Measurements from ENCODE around the gene TMCO6. TPM values are rescaled to one million over a fixed set of nuclear protein-coding genes. Genes with fewer than 3 reads are reported as not detected.

TMCO6 gene
- total and polyA plus RNA-seq, 2 experiments from 2014 or later: 18.7 to 19.9 TPM

DNA sequence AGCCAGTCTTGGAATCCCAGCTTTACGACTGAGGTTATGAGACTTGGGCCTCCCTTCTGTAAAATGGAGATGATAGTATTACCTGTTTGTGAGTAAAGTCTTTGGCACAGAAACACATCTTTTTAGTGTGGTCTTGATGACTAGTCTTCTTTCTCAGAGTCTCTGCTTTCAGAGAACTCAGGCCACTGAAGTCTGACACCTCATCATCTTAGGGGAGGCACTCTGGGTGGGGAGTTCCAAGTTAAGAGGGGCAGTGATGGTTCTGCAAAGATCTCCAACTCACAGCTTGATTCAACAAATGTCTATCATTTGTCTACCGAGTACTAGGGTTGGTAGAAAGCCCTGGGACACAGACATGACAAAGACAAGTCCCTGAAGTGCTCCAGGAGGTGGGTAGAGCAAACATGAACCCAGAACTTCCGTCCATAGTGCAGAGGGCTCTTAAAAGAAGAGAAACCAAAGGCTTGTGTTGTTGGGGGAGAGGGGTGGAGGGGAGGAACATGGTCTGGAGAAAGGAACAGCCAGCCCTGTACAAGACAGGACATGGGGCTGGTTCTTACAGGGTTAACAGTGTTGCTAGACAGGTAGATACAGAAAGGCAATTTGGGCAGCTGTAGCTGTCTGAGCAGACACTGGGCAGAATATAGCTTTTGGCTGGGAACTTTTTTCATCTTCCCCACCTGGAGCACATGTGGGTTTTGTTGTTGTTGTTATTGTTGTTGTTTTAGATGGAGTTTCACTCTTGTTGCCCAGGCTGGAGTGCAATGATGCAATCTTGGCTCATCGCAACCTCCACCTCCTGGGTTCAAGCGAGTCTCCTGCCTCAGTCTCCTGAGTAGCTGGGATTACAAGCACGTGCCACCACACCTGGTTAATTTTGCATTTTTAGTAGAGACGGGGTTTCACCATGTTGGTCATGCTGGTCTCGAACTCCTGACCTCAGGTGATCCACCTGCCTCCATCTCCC is 3.7 kb upstream of the TMCO6 start:
- H3K79me2 ChIP-seq (replicated peaks; ENCODE audit: insufficient read depth): peaks cover 7% of the 10 kb centered on the region
- H3K4me2 ChIP-seq: no peak overlapping the region
- no peak overlapping the region for H3K4me3 Mint-ChIP-seq
- no peaks in the 10 kb centered on the region for H3F3A ChIP-seq (replicated peaks; ENCODE audit: low read depth)
- no peak overlapping the region for H2AFZ ChIP-seq
- 0 out of 3 replicates have a peak, but pooled peaks cover 3% of the 10 kb centered on the region for H3K36me3 Mint-ChIP-seq (ENCODE audit: low read depth)
- H3K4me1 ChIP-seq (ENCODE audit: insufficient read depth): peaks cover 13% of the 10 kb centered on the region
- H3K27me3 Mint-ChIP-seq (ENCODE audit: insufficient read depth, low read depth, poor library complexity): peaks cover 24% of the 10 kb centered on the region
- 0 out of 2 replicates have a peak, but pooled peaks cover 3% of the 10 kb centered on the region for H3K9me2 ChIP-seq (ENCODE audit: insufficient read depth)
- no peak for ATAC-seq
- peaks cover 37% of the 10 kb centered on the region for H3K27me3 ChIP-seq (ENCODE audit: insufficient read depth)
- H3K4me1 Mint-ChIP-seq: peaks cover 11% of the 10 kb centered on the region
- no peak overlapping the region for H3K27ac Mint-ChIP-seq
- peaks cover 17% of the 10 kb centered on the region for H3K9me3 Mint-ChIP-seq
- no peak overlapping the region for H3K27ac ChIP-seq (ENCODE audit: low read depth)
- H4K20me1 ChIP-seq (replicated peaks; ENCODE audit: insufficient read depth): no peaks in the 10 kb centered on the region
- no peak for DNase-seq (ENCODE audit: low spot score)
- TF ChIP-seq, protein P1, sequence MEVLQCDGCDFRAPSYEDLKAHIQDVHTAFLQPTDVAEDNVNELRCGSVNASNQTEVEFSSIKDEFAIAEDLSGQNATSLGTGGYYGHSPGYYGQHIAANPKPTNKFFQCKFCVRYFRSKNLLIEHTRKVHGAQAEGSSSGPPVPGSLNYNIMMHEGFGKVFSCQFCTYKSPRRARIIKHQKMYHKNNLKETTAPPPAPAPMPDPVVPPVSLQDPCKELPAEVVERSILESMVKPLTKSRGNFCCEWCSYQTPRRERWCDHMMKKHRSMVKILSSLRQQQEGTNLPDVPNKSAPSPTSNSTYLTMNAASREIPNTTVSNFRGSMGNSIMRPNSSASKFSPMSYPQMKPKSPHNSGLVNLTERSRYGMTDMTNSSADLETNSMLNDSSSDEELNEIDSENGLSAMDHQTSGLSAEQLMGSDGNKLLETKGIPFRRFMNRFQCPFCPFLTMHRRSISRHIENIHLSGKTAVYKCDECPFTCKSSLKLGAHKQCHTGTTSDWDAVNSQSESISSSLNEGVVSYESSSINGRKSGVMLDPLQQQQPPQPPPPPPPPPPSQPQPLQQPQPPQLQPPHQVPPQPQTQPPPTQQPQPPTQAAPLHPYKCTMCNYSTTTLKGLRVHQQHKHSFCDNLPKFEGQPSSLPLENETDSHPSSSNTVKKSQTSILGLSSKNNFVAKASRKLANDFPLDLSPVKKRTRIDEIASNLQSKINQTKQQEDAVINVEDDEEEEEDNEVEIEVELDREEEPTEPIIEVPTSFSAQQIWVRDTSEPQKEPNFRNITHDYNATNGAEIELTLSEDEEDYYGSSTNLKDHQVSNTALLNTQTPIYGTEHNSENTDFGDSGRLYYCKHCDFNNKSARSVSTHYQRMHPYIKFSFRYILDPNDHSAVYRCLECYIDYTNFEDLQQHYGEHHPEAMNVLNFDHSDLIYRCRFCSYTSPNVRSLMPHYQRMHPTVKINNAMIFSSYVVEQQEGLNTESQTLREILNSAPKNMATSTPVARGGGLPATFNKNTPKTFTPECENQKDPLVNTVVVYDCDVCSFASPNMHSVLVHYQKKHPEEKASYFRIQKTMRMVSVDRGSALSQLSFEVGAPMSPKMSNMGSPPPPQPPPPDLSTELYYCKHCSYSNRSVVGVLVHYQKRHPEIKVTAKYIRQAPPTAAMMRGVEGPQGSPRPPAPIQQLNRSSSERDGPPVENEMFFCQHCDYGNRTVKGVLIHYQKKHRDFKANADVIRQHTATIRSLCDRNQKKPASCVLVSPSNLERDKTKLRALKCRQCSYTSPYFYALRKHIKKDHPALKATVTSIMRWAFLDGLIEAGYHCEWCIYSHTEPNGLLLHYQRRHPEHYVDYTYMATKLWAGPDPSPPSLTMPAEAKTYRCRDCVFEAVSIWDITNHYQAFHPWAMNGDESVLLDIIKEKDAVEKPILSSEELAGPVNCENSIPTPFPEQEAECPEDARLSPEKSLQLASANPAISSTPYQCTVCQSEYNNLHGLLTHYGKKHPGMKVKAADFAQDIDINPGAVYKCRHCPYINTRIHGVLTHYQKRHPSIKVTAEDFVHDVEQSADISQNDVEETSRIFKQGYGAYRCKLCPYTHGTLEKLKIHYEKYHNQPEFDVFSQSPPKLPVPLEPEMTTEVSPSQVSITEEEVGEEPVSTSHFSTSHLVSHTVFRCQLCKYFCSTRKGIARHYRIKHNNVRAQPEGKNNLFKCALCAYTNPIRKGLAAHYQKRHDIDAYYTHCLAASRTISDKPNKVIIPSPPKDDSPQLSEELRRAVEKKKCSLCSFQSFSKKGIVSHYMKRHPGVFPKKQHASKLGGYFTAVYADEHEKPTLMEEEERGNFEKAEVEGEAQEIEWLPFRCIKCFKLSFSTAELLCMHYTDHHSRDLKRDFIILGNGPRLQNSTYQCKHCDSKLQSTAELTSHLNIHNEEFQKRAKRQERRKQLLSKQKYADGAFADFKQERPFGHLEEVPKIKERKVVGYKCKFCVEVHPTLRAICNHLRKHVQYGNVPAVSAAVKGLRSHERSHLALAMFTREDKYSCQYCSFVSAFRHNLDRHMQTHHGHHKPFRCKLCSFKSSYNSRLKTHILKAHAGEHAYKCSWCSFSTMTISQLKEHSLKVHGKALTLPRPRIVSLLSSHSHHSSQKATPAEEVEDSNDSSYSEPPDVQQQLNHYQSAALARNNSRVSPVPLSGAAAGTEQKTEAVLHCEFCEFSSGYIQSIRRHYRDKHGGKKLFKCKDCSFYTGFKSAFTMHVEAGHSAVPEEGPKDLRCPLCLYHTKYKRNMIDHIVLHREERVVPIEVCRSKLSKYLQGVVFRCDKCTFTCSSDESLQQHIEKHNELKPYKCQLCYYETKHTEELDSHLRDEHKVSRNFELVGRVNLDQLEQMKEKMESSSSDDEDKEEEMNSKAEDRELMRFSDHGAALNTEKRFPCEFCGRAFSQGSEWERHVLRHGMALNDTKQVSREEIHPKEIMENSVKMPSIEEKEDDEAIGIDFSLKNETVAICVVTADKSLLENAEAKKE (CRISPR knock-in tag; IDR thresholded peaks at IDR 0.05): no peak
- TF ChIP-seq EZH2 (IDR thresholded peaks at IDR 0.05; ENCODE audit: low read depth, unreplicated experiment) (no peak), ZNF114 (CRISPR knock-in tag; IDR thresholded peaks at IDR 0.05) (no peak), ZNF331 (CRISPR knock-in tag; IDR thresholded peaks at IDR 0.05; ENCODE audit: low read depth) (no peak), NANOG (IDR thresholded peaks at IDR 0.05; ENCODE audit: borderline replicate concordance) (no peak), JUNB (IDR thresholded peaks at IDR 0.05; ENCODE audit: unreplicated experiment) (no peak), POLR2AphosphoS5 (IDR thresholded peaks at IDR 0.05; ENCODE audit: low read depth) (no peak)
- TF ChIP-seq, protein P2, sequence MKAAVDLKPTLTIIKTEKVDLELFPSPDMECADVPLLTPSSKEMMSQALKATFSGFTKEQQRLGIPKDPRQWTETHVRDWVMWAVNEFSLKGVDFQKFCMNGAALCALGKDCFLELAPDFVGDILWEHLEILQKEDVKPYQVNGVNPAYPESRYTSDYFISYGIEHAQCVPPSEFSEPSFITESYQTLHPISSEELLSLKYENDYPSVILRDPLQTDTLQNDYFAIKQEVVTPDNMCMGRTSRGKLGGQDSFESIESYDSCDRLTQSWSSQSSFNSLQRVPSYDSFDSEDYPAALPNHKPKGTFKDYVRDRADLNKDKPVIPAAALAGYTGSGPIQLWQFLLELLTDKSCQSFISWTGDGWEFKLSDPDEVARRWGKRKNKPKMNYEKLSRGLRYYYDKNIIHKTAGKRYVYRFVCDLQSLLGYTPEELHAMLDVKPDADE (IDR thresholded peaks at IDR 0.05): no peak
- TF ChIP-seq, protein P3, sequence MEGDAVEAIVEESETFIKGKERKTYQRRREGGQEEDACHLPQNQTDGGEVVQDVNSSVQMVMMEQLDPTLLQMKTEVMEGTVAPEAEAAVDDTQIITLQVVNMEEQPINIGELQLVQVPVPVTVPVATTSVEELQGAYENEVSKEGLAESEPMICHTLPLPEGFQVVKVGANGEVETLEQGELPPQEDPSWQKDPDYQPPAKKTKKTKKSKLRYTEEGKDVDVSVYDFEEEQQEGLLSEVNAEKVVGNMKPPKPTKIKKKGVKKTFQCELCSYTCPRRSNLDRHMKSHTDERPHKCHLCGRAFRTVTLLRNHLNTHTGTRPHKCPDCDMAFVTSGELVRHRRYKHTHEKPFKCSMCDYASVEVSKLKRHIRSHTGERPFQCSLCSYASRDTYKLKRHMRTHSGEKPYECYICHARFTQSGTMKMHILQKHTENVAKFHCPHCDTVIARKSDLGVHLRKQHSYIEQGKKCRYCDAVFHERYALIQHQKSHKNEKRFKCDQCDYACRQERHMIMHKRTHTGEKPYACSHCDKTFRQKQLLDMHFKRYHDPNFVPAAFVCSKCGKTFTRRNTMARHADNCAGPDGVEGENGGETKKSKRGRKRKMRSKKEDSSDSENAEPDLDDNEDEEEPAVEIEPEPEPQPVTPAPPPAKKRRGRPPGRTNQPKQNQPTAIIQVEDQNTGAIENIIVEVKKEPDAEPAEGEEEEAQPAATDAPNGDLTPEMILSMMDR (conservative IDR thresholded peaks at IDR 0.05; ENCODE audit: low read depth in 2 of 2): no peak
- H3K36me3 ChIP-seq (ENCODE audit: insufficient read depth): no peaks in the 10 kb centered on the region
- H3K4me3 ChIP-seq: no peak overlapping the region

Data from GM23338 (cell line).